K562 (cell line): ENCODE data around the gene OBSL1. TPM values are rescaled to one million over a fixed set of nuclear protein-coding genes. Genes with fewer than 3 reads are reported as not detected.

Source experiments
- BMI1 ChIP-seq: fragments of 150-350 bp; IDR thresholded peaks from 2 replicates; pipeline ENCODE4 v1.6.1; 2014; ENCODE audit warnings: low read length
- C11orf30 ChIP-seq: fragments of 450-650 bp; IDR thresholded peaks from 2 replicates; pipeline ENCODE4 v1.6.1; 2016; ENCODE audit warnings: low read depth, mild to moderate bottlenecking
- CBFA2T2 ChIP-seq: fragments of 450-650 bp; conservative IDR thresholded peaks from 2 replicates; pipeline ENCODE4 v1.6.1; 2017; ENCODE audit warnings: mild to moderate bottlenecking
- ELF2 ChIP-seq: fragments of 250-450 bp; sonication (Bioruptor Pico); IDR thresholded peaks from 2 replicates; pipeline ENCODE4 v1.5.0; 2021; ENCODE audit warnings: mild to moderate bottlenecking
- EP400 ChIP-seq: fragments of 450-650 bp; IDR thresholded peaks from 2 replicates; pipeline ENCODE4 v1.6.1; 2017; ENCODE audit warnings: antibody characterized with exemption, mild to moderate bottlenecking, moderate library complexity
- GABPA ChIP-seq: fragments of 200-800 bp; sonication (Bioruptor generic); conservative IDR thresholded peaks from 2 replicates; pipeline ENCODE4 v1.6.1; 2016; ENCODE audit warnings: low read depth, missing genetic modification characterization, missing compliant biosample characterization
- GATAD2B ChIP-seq: fragments of 450-650 bp; IDR thresholded peaks from 2 replicates; pipeline ENCODE4 v1.6.1; 2017; ENCODE audit warnings: mild to moderate bottlenecking, borderline replicate concordance
- POLR2A ChIP-seq: fragments of 450-650 bp; conservative IDR thresholded peaks from 2 replicates; pipeline ENCODE4 v1.6.1; 2016
- RBBP5 ChIP-seq: fragments of 200-600 bp; sonication (generic); IDR thresholded peaks from 2 replicates; pipeline ENCODE4 v1.6.1; 2012; ENCODE audit warnings: borderline replicate concordance, mild to moderate bottlenecking, low read length, control low read depth, inconsistent platforms; ENCODE audit not compliant: insufficient read depth, poor library complexity, severe bottlenecking
- RBFOX2 ChIP-seq: fragments of 200-400 bp; formaldehyde crosslinking; IDR thresholded peaks from 2 replicates; pipeline ENCODE4 v1.6.1; 2017; ENCODE audit warnings: low read depth, mild to moderate bottlenecking, low read length, moderate library complexity
- SMAD1 ChIP-seq: fragments of 150-350 bp; IDR thresholded peaks from 2 replicates; pipeline ENCODE4 v1.6.1; 2014; ENCODE audit warnings: low read length, low read depth; ENCODE audit not compliant: partially characterized antibody
- SOX6 ChIP-seq: fragments of 450-650 bp; IDR thresholded peaks from 2 replicates; pipeline ENCODE4 v1.6.1; 2014; ENCODE audit warnings: mild to moderate bottlenecking
- polyA plus RNA-seq, 8 experiments: library from polyadenylated mRNA; depleted of rRNA in 4 of 8; stranded (reverse) in 5 of 8; unstranded in 3 of 8; fragments of >200 nt; fragmentation: Nextera tagmentation in 2 of 8; fragmentation: Illumina TruSeq in 1 of 8; extraction: Ambion mirVana in 2 of 8; extraction: Trizol in 1 of 8; gene quantifications; 2 replicates each; pipeline versions ENCODE4 v1.2.1 to v1.2.3, GENCODE V29; 2011 to 2014; ENCODE audit warnings: inconsistent platforms in 1 of 8, missing spikeins in 1 of 8
- total RNA-seq, 7 experiments: library from RNA; depleted of rRNA in 6 of 7; stranded (reverse); fragments of >200 nt in 6 of 7; fragmentation: Illumina TruSeq in 2 of 7; extraction: Trizol in 2 of 7; gene quantifications; 2 replicates each; pipeline versions ENCODE4 v1.2.1 to v1.2.3, GENCODE V29; 2011 to 2021; ENCODE audit warnings: low replicate concordance in 1 of 7
- TF ChIP-seq, protein P1 (sequence below): fragments of 450-650 bp; IDR thresholded peaks from 2 replicates; pipeline ENCODE4 v1.6.1; 2016; ENCODE audit warnings: borderline replicate concordance
- TF ChIP-seq, protein P2 (sequence below): fragments of 200-800 bp; sonication (Bioruptor generic); IDR thresholded peaks from 2 replicates; pipeline ENCODE4 v1.6.1; 2017; ENCODE audit warnings: missing genetic modification characterization, missing compliant biosample characterization
- TF ChIP-seq, protein P3 (sequence below), 2 experiments: fragments of 450-650 bp; conservative IDR thresholded peaks; 2 replicates each; pipeline ENCODE4 v1.6.1; 2017; ENCODE audit warnings: mild to moderate bottlenecking in 2 of 2, moderate library complexity in 2 of 2
- TF ChIP-seq, protein P4 (sequence below): sonication (generic); formaldehyde crosslinking; IDR thresholded peaks from 2 replicates; pipeline ENCODE4 v1.8.0; 2023; ENCODE audit warnings: mild to moderate bottlenecking, missing genetic modification reagents
- TF ChIP-seq, protein P5 (sequence below): fragments of 250-450 bp; sonication (Bioruptor Pico); IDR thresholded peaks from 2 replicates; pipeline ENCODE4 v1.4.0; 2020; ENCODE audit warnings: mild to moderate bottlenecking

Gene OBSL1
- total and polyA plus RNA-seq, 9 of the 15 experiments (the other 6 are each of a cell fraction or from before 2014, with no cell fraction given), result 1.2 to 26.6 (median 8.6) TPM

DNA sequence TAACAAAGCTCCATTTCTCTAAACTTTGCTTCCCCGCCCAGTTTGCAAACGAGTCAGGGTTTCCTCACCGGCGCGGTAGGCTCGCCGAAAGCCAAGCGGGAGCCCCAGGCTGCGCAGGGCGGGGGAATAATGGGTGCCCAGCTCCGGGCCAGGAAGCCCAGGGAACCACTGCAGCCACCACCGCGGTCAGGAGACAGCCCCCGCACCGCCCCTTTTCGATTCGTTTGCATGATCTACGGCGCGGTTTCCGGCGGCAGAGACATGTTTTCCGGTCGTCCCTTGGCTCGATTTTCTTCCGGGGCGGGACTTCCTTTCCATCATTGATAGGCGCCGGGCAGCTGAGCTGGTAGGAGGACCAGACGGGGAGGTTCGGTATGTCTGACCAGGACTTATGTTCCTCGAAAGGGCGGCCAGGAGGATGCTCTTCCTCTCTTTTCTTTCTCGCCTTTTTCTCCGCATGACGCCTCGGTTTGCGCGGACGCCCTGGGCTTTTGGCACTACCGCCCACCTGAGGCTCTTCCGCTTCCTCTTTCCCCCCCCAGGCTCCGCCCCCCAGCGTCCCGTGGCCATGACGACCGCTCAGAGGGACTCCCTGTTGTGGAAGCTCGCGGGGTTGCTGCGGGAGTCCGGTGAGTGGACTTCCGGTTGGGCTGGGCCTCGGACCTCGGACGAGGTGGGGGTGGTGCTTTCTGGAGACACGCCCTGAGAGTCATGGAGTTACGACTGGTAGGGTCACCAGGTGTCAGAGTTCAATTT lies 26.4 kb upstream of the OBSL1 start, which contains the start of gene STK11IP (continued):
- TF ChIP-seq, protein P1, sequence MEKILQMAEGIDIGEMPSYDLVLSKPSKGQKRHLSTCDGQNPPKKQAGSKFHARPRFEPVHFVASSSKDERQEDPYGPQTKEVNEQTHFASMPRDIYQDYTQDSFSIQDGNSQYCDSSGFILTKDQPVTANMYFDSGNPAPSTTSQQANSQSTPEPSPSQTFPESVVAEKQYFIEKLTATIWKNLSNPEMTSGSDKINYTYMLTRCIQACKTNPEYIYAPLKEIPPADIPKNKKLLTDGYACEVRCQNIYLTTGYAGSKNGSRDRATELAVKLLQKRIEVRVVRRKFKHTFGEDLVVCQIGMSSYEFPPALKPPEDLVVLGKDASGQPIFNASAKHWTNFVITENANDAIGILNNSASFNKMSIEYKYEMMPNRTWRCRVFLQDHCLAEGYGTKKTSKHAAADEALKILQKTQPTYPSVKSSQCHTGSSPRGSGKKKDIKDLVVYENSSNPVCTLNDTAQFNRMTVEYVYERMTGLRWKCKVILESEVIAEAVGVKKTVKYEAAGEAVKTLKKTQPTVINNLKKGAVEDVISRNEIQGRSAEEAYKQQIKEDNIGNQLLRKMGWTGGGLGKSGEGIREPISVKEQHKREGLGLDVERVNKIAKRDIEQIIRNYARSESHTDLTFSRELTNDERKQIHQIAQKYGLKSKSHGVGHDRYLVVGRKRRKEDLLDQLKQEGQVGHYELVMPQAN, result peak; percentile 98
- TF ChIP-seq, protein P2, sequence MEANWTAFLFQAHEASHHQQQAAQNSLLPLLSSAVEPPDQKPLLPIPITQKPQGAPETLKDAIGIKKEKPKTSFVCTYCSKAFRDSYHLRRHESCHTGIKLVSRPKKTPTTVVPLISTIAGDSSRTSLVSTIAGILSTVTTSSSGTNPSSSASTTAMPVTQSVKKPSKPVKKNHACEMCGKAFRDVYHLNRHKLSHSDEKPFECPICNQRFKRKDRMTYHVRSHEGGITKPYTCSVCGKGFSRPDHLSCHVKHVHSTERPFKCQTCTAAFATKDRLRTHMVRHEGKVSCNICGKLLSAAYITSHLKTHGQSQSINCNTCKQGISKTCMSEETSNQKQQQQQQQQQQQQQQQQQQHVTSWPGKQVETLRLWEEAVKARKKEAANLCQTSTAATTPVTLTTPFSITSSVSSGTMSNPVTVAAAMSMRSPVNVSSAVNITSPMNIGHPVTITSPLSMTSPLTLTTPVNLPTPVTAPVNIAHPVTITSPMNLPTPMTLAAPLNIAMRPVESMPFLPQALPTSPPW, result peak; percentile 76
- TF ChIP-seq ELF2 (CRISPR knock-in tag) (peak; percentile 93), RBBP5 (no peak), C11orf30 (peak; percentile 93), GABPA (tag) (peak; percentile 97), BMI1 (peak; percentile 97), POLR2A (peak; percentile 90), SMAD1 (peak; percentile 50), SOX6 (peak; percentile 13; the same call in 1 of the 2 replicates), CBFA2T2 (no peak), GATAD2B (no peak), RBFOX2 (peak; percentile 96), EP400 (peak; percentile 71)
- TF ChIP-seq, protein P3, sequence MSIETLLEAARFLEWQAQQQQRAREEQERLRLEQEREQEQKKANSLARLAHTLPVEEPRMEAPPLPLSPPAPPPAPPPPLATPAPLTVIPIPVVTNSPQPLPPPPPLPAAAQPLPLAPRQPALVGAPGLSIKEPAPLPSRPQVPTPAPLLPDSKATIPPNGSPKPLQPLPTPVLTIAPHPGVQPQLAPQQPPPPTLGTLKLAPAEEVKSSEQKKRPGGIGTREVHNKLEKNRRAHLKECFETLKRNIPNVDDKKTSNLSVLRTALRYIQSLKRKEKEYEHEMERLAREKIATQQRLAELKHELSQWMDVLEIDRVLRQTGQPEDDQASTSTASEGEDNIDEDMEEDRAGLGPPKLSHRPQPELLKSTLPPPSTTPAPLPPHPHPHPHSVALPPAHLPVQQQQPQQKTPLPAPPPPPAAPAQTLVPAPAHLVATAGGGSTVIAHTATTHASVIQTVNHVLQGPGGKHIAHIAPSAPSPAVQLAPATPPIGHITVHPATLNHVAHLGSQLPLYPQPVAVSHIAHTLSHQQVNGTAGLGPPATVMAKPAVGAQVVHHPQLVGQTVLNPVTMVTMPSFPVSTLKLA (conservative IDR thresholded peaks at IDR 0.05), result peak; percentile 79 to 89
- TF ChIP-seq, protein P4, sequence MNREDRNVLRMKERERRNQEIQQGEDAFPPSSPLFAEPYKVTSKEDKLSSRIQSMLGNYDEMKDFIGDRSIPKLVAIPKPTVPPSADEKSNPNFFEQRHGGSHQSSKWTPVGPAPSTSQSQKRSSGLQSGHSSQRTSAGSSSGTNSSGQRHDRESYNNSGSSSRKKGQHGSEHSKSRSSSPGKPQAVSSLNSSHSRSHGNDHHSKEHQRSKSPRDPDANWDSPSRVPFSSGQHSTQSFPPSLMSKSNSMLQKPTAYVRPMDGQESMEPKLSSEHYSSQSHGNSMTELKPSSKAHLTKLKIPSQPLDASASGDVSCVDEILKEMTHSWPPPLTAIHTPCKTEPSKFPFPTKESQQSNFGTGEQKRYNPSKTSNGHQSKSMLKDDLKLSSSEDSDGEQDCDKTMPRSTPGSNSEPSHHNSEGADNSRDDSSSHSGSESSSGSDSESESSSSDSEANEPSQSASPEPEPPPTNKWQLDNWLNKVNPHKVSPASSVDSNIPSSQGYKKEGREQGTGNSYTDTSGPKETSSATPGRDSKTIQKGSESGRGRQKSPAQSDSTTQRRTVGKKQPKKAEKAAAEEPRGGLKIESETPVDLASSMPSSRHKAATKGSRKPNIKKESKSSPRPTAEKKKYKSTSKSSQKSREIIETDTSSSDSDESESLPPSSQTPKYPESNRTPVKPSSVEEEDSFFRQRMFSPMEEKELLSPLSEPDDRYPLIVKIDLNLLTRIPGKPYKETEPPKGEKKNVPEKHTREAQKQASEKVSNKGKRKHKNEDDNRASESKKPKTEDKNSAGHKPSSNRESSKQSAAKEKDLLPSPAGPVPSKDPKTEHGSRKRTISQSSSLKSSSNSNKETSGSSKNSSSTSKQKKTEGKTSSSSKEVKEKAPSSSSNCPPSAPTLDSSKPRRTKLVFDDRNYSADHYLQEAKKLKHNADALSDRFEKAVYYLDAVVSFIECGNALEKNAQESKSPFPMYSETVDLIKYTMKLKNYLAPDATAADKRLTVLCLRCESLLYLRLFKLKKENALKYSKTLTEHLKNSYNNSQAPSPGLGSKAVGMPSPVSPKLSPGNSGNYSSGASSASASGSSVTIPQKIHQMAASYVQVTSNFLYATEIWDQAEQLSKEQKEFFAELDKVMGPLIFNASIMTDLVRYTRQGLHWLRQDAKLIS (CRISPR knock-in tag), result 0 out of 2 replicates have a peak, but pooled peaks have one; percentile 35
- TF ChIP-seq, protein P5, sequence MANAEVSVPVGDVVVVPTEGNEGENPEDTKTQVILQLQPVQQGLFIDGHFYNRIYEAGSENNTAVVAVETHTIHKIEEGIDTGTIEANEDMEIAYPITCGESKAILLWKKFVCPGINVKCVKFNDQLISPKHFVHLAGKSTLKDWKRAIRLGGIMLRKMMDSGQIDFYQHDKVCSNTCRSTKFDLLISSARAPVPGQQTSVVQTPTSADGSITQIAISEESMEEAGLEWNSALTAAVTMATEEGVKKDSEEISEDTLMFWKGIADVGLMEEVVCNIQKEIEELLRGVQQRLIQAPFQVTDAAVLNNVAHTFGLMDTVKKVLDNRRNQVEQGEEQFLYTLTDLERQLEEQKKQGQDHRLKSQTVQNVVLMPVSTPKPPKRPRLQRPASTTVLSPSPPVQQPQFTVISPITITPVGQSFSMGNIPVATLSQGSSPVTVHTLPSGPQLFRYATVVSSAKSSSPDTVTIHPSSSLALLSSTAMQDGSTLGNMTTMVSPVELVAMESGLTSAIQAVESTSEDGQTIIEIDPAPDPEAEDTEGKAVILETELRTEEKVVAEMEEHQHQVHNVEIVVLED (CRISPR knock-in tag), result no peak
